GM21515 (cell line): ENCODE results near the gene NEDD9.

Source experiments
- ATAC-seq: cut with Tn5 transposase; IDR thresholded peaks from one replicate; pipeline ENCODE4 v1.9.1; 2021; ENCODE audit not compliant: unreplicated experiment

The NEDD9 gene

GRCh38 chr6:11235062-11235461 lies 2.6 kb upstream of the NEDD9 start:
- ATAC-seq = no peak

GRCh38 chr6:11233673-11234573 lies 1.5 kb upstream of the NEDD9 start:
- no peak for ATAC-seq

GRCh38 chr6:11232770-11233626 lies 530 bp upstream of the NEDD9 start:
- ATAC-seq = no peak

- ATAC-seq = no peak
Observed at GRCh38 chr6:11231564-11232192, 790 bp downstream of the NEDD9 start.

GRCh38 chr6:11231108-11231463 lies 1.4 kb downstream of the NEDD9 start:
- ATAC-seq = no peak

- no peak for ATAC-seq
Observed at GRCh38 chr6:11230158-11231107, 2.0 kb downstream of the NEDD9 start.

GRCh38 chr6:11229655-11230046 lies 2.8 kb downstream of the NEDD9 start:
- no peak for ATAC-seq

- ATAC-seq = no peak
Observed at GRCh38 chr6:11228935-11229654, 3.4 kb downstream of the NEDD9 start.

- ATAC-seq = no peak
Observed at GRCh38 chr6:11227698-11228097, 4.8 kb downstream of the NEDD9 start.

- ATAC-seq = no peak
Observed at GRCh38 chr6:11226005-11226404, 6.5 kb downstream of the NEDD9 start.

GRCh38 chr6:11224966-11225463 lies 7.5 kb downstream of the NEDD9 start:
- no peak for ATAC-seq

- peak; percentile 65 for ATAC-seq
Observed at GRCh38 chr6:11224252-11224965, 8.1 kb downstream of the NEDD9 start.

GRCh38 chr6:11223286-11223864 lies 9.1 kb downstream of the NEDD9 start:
- ATAC-seq = no peak

GRCh38 chr6:11222385-11223277 lies 9.8 kb downstream of the NEDD9 start:
- no peak for ATAC-seq

GRCh38 chr6:11221623-11222384 lies 10.7 kb downstream of the NEDD9 start:
- no peak for ATAC-seq

- ATAC-seq = no peak
Observed at GRCh38 chr6:11219400-11219834, 13.1 kb downstream of the NEDD9 start.
